MM.1S (cell line): Measurements from ENCODE around the gene FRMPD3.

Source experiments
- DNase-seq: peaks from one replicate; pipeline ENCODE4 v3.0.0-alpha.2; 2015
- H2AFZ ChIP-seq: fragments of 300-600 bp; sonication (generic); 2 replicates; pipeline ENCODE4 v1.6.0; 2016; ENCODE audit warnings: antibody characterized with exemption, low read length
- H3F3A ChIP-seq: fragments of 300-600 bp; sonication (generic); 2 replicates; pipeline ENCODE4 v1.6.1; 2016; ENCODE audit warnings: mild to moderate bottlenecking, antibody characterized with exemption, low read length, moderate library complexity, mixed read lengths; ENCODE audit not compliant: insufficient read depth
- H3K27ac ChIP-seq: fragments of 300-600 bp; sonication (generic); 2 replicates; pipeline ENCODE4 v1.5.1; 2016; ENCODE audit warnings: mild to moderate bottlenecking, low read length
- H3K27me3 ChIP-seq: fragments of 300-600 bp; sonication (generic); replicated peaks from 2 replicates; pipeline ENCODE4 v1.6.0; 2016; ENCODE audit warnings: low read length; ENCODE audit not compliant: insufficient read depth
- H3K36me3 ChIP-seq: fragments of 300-600 bp; sonication (generic); replicated peaks from 2 replicates; pipeline ENCODE4 v1.6.1; 2016; ENCODE audit warnings: mild to moderate bottlenecking, low read length, mixed read lengths; ENCODE audit not compliant: insufficient read depth
- H3K4me1 ChIP-seq: fragments of 300-600 bp; sonication (generic); 2 replicates; pipeline ENCODE4 v1.6.1; 2016; ENCODE audit warnings: low read length, mixed read lengths
- H3K4me2 ChIP-seq: fragments of 300-600 bp; sonication (generic); 2 replicates; pipeline ENCODE4 v1.6.0; 2016; ENCODE audit warnings: low read depth, low read length
- H3K4me3 ChIP-seq: fragments of 300-600 bp; sonication (generic); 2 replicates; pipeline ENCODE4 v1.5.1; 2016; ENCODE audit warnings: low read length, mixed read lengths
- H3K79me2 ChIP-seq: fragments of 300-600 bp; sonication (generic); 2 replicates; pipeline ENCODE4 v1.6.1; 2016; ENCODE audit warnings: mixed run types, low read length, mixed read lengths
- H3K9ac ChIP-seq: fragments of 300-600 bp; sonication (generic); 2 replicates; pipeline ENCODE4 v1.6.1; 2016; ENCODE audit warnings: low read length, mixed read lengths
- H3K9me2 ChIP-seq: fragments of 300-600 bp; sonication (generic); replicated peaks from 2 replicates; pipeline ENCODE4 v1.6.1; 2016; ENCODE audit warnings: mild to moderate bottlenecking, low read length, mixed read lengths; ENCODE audit not compliant: insufficient read depth
- H3K9me3 ChIP-seq: fragments of 300-600 bp; sonication (generic); replicated peaks from 2 replicates; pipeline ENCODE4 v1.6.1; 2016; ENCODE audit warnings: mild to moderate bottlenecking, low read length, mixed read lengths; ENCODE audit not compliant: insufficient read depth
- H4K20me1 ChIP-seq: fragments of 300-600 bp; sonication (generic); 2 replicates; pipeline ENCODE4 v1.6.1; 2016; ENCODE audit warnings: mild to moderate bottlenecking, low read length, moderate library complexity, mixed read lengths; ENCODE audit not compliant: insufficient read depth
- CTCF ChIP-seq: fragments of 300-600 bp; sonication (generic); IDR thresholded peaks from 2 replicates; pipeline ENCODE4 v1.5.1; 2016; ENCODE audit warnings: antibody characterized with exemption, low read length, mixed read lengths
- EZH2 ChIP-seq: fragments of 300-600 bp; sonication (generic); optimal IDR thresholded peaks from 2 replicates; pipeline ENCODE3; 2017; ENCODE audit warnings: low read depth, mild to moderate bottlenecking, antibody characterized with exemption, low read length, mixed read lengths
- EZH2phosphoT487 ChIP-seq: fragments of 300-600 bp; sonication (generic); IDR thresholded peaks from 2 replicates; pipeline ENCODE4 v1.6.1; 2018; ENCODE audit warnings: antibody characterized with exemption, low read length

FRMPD3 gene

GRCh38 chrX:107429090-107429489 lies 20.4 kb upstream of the FRMPD3 start:
- TF ChIP-seq EZH2: no peak
- TF ChIP-seq CTCF: peak; percentile 50
- H3K9me2 ChIP-seq: no peaks in the 10 kb centered on the region
- peak; percentile 50 for DNase-seq
- H3K27me3 ChIP-seq: no peaks in the 10 kb centered on the region
- no peaks in the 10 kb centered on the region for H3F3A ChIP-seq
- H3K79me2 ChIP-seq: no peaks in the 10 kb centered on the region
- no peaks in the 10 kb centered on the region for H4K20me1 ChIP-seq
- no peaks in the 10 kb centered on the region for H3K4me1 ChIP-seq
- H3K4me3 ChIP-seq: no peak overlapping the region
- H3K4me2 ChIP-seq: no peak overlapping the region
- no peaks in the 10 kb centered on the region for H3K36me3 ChIP-seq
- no peak overlapping the region for H3K27ac ChIP-seq
- H3K9me3 ChIP-seq: no peaks in the 10 kb centered on the region
- no peak overlapping the region for H3K9ac ChIP-seq
- H2AFZ ChIP-seq: no peak overlapping the region

- no peak overlapping the region for H3K9ac ChIP-seq
- H3K36me3 ChIP-seq: no peaks in the 10 kb centered on the region
- H4K20me1 ChIP-seq: no peaks in the 10 kb centered on the region
- no peaks in the 10 kb centered on the region for H3K4me1 ChIP-seq
- no peaks in the 10 kb centered on the region for H3K9me2 ChIP-seq
- TF ChIP-seq EZH2: no peak
- TF ChIP-seq CTCF: no peak
- no peak for TF ChIP-seq EZH2phosphoT487
- H2AFZ ChIP-seq: no peak overlapping the region
- no peaks in the 10 kb centered on the region for H3K27me3 ChIP-seq
- no peaks in the 10 kb centered on the region for H3K79me2 ChIP-seq
- no peak for DNase-seq
- no peak overlapping the region for H3K27ac ChIP-seq
- no peak overlapping the region; the same call in 1 of the 2 replicates for H3K4me2 ChIP-seq
- no peak overlapping the region for H3K4me3 ChIP-seq
- H3K9me3 ChIP-seq: no peaks in the 10 kb centered on the region
- H3F3A ChIP-seq: no peaks in the 10 kb centered on the region
Observed at GRCh38 chrX:107440187-107440586, 9.3 kb upstream of the FRMPD3 start.

DNA sequence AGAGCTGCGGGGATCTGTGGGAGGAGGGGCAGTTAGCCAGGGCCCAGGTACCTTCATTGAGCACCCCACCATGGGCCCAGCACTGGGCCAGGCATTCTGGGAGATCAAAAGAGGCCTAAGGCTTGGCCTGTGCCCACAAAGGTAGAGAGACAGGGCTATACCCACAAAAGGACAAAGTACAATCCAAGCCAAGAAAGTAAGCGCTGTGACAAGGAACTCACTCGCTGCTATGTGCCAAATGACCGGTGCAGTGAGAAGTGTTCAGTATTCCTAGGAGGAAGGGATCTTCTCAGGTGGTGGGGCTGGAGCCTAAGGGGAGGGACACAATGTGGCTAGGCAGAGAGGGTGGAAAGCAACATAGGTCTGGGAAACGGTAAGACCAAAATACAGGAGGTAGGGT lies 8.8 kb upstream of the FRMPD3 start:
- Histone ChIP-seq H3K27me3 (no peaks in the 10 kb centered on the region), H3K27ac (no peak overlapping the region), H3K9ac (no peak overlapping the region), H3K79me2 (no peaks in the 10 kb centered on the region), H3F3A (no peaks in the 10 kb centered on the region), H2AFZ (no peak overlapping the region), H3K4me2 (no peak overlapping the region), H3K4me1 (no peaks in the 10 kb centered on the region), H3K4me3 (no peak overlapping the region), H3K9me2 (no peaks in the 10 kb centered on the region), H3K36me3 (no peaks in the 10 kb centered on the region), H3K9me3 (no peaks in the 10 kb centered on the region), H4K20me1 (no peaks in the 10 kb centered on the region)
- no peak for DNase-seq
- TF ChIP-seq EZH2 (no peak), CTCF (no peak), EZH2phosphoT487 (no peak)
